LNCaP clone FGC (cell line): ENCODE results near the gene NRXN2.

ENCODE experiments used
- DNase-seq: peaks from one replicate; pipeline ENCODE4 v3.0.0-alpha.2; 2011; ENCODE audit warnings: low read depth
- H3K4me3 ChIP-seq: 2 replicates; pipeline ENCODE4 v1.5.1; 2011; ENCODE audit warnings: mild to moderate bottlenecking, low read depth, low read length, control low read depth
- CTCF ChIP-seq: IDR thresholded peaks from 2 replicates; pipeline ENCODE4 v1.5.1; 2012; ENCODE audit warnings: mild to moderate bottlenecking; ENCODE audit not compliant: control insufficient read depth, insufficient read depth; ENCODE audit errors: extremely low read depth

NRXN2 gene

GRCh38 chr11:64594159-64594939 lies 128.6 kb downstream of the NRXN2 start:
- no peak overlapping the region for H3K4me3 ChIP-seq
- no peak for DNase-seq
- TF ChIP-seq CTCF, result no peak

- DNase-seq, result no peak
- no peak overlapping the region for H3K4me3 ChIP-seq
- no peak for TF ChIP-seq CTCF
Observed at GRCh38 chr11:64593156-64594105, 129.6 kb downstream of the NRXN2 start.

GRCh38 chr11:64592656-64593055 lies 130.3 kb downstream of the NRXN2 start:
- no peak overlapping the region for H3K4me3 ChIP-seq
- DNase-seq, result no peak
- no peak for TF ChIP-seq CTCF

- H3K4me3 ChIP-seq, result no peak overlapping the region
- no peak for DNase-seq
- TF ChIP-seq CTCF, result no peak
Observed at GRCh38 chr11:64592234-64592615, 130.8 kb downstream of the NRXN2 start.

GRCh38 chr11:64591257-64592233 lies 131.5 kb downstream of the NRXN2 start:
- no peak for TF ChIP-seq CTCF
- no peak overlapping the region for H3K4me3 ChIP-seq
- no peak for DNase-seq

GRCh38 chr11:64590763-64591221 lies 132.2 kb downstream of the NRXN2 start, which contains the start of gene SLC22A12:
SLC22A12 (plus strand) TSS chr11:64591220; CDS start chr11:64591557, 337 bp downstream.
- H3K4me3 ChIP-seq, result no peak within 1 kb of the TSS
- DNase-seq, result no peak
- TF ChIP-seq CTCF, result no peak
